Cortex of kidney (tissue), 1 donor: Measurements from ENCODE around the gene SIGLEC8.
"Not testable (repeated sequence)": the region's sequence is repeated elsewhere in the genome, so short reads cannot be mapped to it uniquely, and the experiment has no call there.

Experiments used
- DNase-seq: peaks from one replicate; lab custom pipeline; 2025; lab: John Stamatoyannopoulos, UW

SIGLEC8 gene

GRCh38 chr19:51458051-51458645 lies at the start of gene SIGLEC8:
Gene SIGLEC8 (minus strand): TSS chr19:51458454. CDS start chr19:51458387, 67 bp downstream.
- no peak for DNase-seq

DNA sequence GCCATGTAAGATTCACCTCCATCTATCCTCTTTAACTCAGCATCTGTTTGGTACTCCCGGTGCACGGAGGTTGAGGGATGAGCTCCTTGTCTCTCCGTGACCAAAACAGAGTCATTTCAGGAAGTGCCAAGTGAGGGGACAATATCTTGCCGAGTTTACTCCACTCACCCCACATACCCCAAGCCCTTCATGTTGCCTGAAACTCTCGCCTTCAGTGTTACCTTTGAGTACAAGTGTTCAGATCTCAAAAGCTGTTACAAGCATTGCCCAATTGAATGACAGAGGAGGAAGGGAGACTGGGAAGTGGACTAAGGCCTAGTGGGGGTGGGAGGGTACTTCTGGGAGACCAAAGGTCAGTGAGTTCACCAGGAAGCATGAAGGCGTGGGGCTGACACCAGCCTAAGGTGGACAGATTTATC lies 49.4 kb upstream of the SIGLEC8 start:
- no peak for DNase-seq

DNA sequence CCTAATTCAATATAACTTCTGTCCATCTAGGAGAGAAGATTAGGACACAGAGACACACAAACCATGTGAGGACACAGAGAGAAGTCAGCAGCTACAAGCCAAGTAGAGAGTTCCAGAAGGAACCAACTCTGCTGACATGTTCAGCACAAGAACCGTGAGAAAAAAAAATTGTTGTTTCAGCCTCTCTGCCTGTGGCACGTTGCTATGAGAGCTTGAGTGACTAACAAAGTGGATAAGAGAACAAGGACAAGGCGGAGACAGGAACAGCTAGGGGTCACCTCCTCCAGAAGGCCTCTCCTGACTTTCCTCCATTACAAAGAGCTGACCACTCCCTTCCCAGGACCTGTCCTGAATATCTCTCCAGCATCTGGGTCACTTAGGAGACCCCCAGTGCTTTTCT lies 48.9 kb upstream of the SIGLEC8 start:
- DNase-seq: no peak

DNA sequence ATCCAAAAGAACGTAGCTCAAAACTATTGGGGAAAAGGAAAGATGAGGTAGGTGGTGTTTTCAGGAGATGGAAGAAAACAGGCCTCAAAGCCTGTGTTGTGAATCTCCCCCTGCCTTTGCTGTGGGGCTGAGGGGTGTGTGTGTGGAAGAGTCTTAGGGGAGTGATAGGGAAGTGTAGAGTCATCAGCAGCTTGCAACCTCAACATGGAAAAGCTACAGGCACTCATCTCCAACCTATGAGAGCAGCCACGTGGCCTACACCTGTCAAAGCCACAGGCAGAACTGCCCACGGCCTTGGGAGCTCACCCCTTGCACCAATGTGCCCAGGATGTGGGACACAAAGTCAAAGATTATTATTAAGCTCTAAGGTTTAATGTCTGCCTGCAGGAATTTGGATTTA lies 47.6 kb upstream of the SIGLEC8 start:
- no peak for DNase-seq

GRCh38 chr19:51503896-51504295 lies 45.6 kb upstream of the SIGLEC8 start:
- DNase-seq: no peak

- DNase-seq: no peak
Observed at GRCh38 chr19:51503286-51503817, 45.1 kb upstream of the SIGLEC8 start.

GRCh38 chr19:51501594-51502263 lies 43.5 kb upstream of the SIGLEC8 start, which contains the start of gene SIGLEC12:
Gene SIGLEC12 (minus strand): TSS chr19:51501800. CDS start chr19:51501733, 67 bp downstream.
- DNase-seq: no peak

GRCh38 chr19:51500931-51501330 lies 42.7 kb upstream of the SIGLEC8 start:
- DNase-seq: not testable (repeated sequence)

- no peak for DNase-seq
Observed at GRCh38 chr19:51497666-51498065, 39.4 kb upstream of the SIGLEC8 start.

GRCh38 chr19:51493776-51494175 lies 35.5 kb upstream of the SIGLEC8 start:
- no peak for DNase-seq

DNA sequence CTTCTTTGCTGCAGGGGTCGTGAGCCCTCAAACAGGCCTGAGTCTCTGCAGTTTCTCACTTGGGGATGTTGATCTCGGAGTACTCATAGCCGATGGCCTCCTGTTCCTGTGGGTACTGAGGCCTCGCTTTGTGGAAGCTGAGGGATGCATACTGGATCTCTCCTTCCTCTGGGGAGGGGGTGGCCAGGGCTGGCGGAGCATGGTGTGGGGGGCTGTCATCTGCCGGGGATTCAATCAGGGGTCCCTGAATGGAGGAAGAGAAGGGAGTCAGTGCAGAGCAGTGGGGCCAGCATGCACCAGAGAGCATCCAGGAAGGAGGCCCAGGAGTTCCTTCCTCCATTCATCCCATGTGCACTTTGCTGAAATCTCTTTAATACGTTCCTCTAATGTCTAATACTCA lies 33.3 kb upstream of the SIGLEC8 start:
- DNase-seq: no peak

DNA sequence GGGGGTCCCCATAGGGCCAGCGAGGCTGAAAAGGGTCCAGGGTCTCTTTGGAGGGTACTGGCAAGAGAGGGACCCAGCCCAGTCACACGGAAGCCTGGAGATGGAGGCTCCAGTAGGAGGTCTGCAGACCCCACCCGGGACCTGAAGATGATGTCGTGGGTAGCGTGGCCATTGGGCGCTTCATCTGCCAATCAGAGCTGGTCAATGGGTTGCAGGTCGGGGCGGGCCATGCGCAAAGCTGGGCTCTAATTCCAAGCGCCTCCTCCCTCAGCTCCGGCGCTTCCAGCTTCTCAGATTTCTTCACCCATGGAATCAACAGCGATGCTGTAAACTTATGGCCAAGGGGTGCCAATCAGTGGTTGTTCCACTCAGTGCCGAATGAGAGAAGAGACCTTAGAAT lies 32.4 kb upstream of the SIGLEC8 start:
- DNase-seq: no peak

DNA sequence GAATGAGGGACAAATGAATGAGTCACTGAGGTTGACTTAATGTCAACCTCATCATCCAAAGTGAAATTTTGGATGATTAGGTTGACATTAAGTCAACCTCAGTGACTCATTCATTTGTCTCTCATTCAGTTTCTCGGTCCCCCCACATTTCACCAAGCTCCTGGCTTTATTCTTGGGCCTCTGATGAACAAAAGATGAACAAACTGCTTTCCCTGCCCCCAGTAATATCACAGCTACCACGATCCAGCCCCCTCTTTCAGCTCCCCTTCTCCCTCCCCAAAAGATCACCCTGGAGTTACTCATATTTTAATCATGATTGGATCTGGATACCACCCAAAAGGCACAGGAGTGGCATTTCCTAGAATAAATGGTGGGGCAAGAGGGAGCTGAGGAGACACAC lies 30.9 kb upstream of the SIGLEC8 start:
- DNase-seq: no peak

- no peak for DNase-seq
Observed at GRCh38 chr19:51488491-51488890, 30.2 kb upstream of the SIGLEC8 start.

DNA sequence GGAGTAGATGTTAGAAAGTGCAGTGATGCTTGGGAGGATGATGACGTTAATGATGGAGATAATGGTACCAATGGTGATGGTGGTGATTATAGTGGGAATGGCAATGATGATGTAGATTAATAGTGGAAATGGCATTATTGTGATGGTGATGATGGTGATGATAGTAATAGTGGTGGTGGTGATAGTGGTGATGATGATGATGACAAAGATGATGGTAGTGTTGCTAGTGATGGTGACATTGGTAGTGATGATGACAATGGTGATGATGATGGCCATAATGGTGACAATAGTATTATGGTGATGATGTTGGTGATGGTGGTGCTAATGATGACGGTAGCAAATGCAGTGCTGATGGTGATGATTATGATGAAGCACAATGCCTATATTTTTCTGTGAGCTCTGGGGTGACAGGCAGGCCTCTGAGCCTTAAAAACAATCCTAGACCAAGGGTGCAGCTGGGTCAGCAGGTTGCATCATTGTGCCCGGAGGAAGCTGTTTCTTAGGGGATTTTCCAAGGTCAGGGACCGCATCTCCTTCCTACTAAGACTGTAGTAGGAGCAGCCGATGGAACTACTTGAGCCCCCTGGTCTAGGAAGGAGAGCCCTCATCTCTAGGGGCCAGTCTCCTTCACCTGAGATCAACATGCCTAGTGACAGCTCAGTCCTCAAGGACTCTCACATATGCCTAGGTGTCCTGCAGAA lies 27.9 kb upstream of the SIGLEC8 start:
- DNase-seq: no peak

- no peak for DNase-seq
Observed at GRCh38 chr19:51480590-51480989, 22.3 kb upstream of the SIGLEC8 start.

DNA sequence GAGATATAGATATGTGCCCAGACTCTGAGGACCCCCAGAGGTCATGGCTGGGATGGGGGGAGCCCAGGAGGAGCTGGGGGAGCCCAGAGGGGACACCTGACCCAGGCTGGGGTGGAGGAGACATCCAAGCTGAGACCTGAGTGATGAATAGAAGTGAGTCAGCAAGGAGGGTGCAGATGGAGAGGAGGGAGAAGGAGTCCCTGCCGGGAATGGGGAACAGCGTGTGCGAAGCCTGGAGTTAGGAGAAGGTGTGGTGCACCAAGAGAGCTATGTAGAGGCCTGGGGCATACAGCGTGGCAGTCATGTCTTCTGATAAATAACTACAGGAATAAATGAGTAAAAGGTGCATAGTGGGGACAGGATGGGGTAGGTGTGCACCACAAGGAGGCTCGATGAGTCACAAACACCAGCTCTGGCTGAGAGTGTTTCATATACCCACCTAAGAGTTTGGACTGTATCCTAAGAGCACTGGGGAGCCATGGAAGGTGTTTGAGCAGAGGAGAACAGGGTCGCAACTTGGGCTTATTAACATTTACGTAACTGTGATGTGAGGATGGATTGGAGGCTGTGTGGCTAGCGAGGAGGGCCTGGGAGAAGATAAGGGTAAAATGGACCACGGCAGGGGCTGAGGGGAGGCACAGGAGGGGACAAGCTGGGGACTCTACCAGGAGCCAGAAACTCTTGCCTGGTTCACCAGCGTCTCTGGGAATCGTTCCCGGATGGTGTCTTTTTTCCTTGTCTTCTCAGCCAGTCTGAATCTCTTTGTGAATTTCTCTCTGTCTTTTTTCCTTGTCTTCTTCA lies 21.5 kb upstream of the SIGLEC8 start:
- no peak for DNase-seq

DNA sequence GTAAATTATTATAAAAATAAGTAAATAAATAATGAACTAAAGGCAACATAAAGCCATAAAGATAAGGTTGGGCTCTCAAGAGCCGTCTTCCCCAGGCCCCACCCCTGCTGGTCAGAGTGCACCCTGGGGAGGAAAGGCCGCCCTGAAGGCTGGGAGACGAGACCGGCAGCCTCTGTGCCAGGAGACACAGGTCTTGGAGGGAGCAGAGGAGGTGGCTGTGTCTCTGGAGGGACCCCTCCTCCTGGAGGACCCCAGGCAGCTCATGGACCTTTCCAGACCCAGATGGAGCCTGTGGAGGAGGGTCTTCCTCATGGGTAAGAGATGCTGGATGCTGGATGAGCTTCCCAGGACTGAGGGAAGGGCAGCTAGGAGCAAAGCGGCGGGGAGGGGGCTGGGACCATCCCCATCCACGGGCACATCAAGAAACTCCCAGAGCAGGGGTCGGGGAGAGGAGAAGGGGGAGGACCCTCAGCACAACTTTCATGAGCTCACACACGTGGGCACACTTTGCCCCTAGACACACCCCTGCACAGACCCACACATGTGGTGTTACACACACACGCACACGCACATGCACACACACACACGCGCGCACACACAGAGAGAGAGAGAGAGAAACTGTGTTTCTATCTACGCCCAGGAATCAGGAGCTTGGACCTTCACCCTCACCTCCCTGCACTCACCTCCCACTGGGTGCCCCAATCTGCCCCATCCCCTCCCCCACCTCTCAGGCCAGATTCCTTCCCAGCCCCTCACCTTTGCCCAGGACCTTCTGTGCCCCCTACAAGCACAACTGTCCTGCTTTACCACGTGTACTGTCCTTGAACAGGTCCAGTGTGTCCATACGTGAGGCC lies 20.4 kb upstream of the SIGLEC8 start, which contains the start of gene CEACAM18:
Gene CEACAM18, plus strand, starts transcription at position 159 of the 854 bp plus-strand sequence.
- no peak for DNase-seq

DNA sequence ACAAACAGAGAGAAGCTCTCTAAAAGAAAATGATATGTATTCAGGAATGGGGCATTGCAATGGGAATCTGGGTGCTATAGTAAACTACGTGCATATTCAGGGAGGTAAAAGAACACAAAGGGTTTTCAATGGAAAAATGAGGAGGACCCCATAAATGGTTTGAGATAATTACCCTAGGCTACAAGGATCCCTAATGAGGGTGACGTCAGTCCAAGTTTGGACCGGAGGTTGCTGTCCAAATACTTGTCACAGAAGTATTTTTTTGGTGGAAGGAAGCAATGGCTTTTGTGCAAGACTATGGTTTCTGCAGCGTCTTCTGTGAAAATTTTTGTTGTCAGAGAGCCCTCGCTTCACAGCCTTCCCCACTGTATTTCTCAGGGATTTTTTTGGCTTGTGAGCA lies 19.1 kb upstream of the SIGLEC8 start:
- DNase-seq: no peak

- DNase-seq: no peak
Observed at GRCh38 chr19:51476164-51476563, 17.9 kb upstream of the SIGLEC8 start.
